GM12878 (cell line): ENCODE measurements around the gene KCNJ14. TPM values are rescaled to one million over a fixed set of nuclear protein-coding genes. Genes with fewer than 3 reads are reported as not detected.

Source experiments
- ATF2 ChIP-seq: IDR thresholded peaks from 2 replicates; pipeline ENCODE4 v1.6.1; 2012; ENCODE audit warnings: low read length, inconsistent platforms
- ATF7 ChIP-seq: fragments of 450-650 bp; IDR thresholded peaks from 2 replicates; pipeline ENCODE4 v1.6.1; 2016; ENCODE audit warnings: low read depth, mild to moderate bottlenecking
- BACH1 ChIP-seq: fragments of 450-650 bp; IDR thresholded peaks from 2 replicates; pipeline ENCODE4 v1.6.1; 2017; ENCODE audit warnings: mild to moderate bottlenecking, borderline replicate concordance
- BCL3 ChIP-seq: IDR thresholded peaks from 2 replicates; pipeline ENCODE4 v1.6.1; 2011; ENCODE audit warnings: borderline replicate concordance, low read depth, mild to moderate bottlenecking, moderate library complexity, low read length; ENCODE audit not compliant: insufficient read depth, poor library complexity, severe bottlenecking
- ETV6 ChIP-seq, 2 experiments: fragments of 450-650 bp in 1 of 2; IDR thresholded peaks in 1 of 2; conservative IDR thresholded peaks in 1 of 2; 2 replicates each; pipeline ENCODE4 v1.6.1; 2014; ENCODE audit warnings: antibody characterized with exemption in 1 of 2, borderline replicate concordance in 1 of 2, low read depth in 1 of 2, mild to moderate bottlenecking in 1 of 2, moderate library complexity in 1 of 2
- FOXK2 ChIP-seq: fragments of 450-650 bp; IDR thresholded peaks from 2 replicates; pipeline ENCODE4 v1.6.1; 2017; ENCODE audit warnings: mild to moderate bottlenecking, moderate library complexity
- IKZF1 ChIP-seq: fragments of 450-650 bp; conservative IDR thresholded peaks from 2 replicates; pipeline ENCODE4 v1.6.1; 2017; ENCODE audit warnings: antibody characterized with exemption, mild to moderate bottlenecking
- KAT2A ChIP-seq: conservative IDR thresholded peaks from 2 replicates; pipeline ENCODE4 v1.6.1; 2011; ENCODE audit warnings: low read depth, low read length; ENCODE audit not compliant: control insufficient read depth
- NFIC ChIP-seq: IDR thresholded peaks from 2 replicates; pipeline ENCODE4 v1.6.1; 2012; ENCODE audit warnings: low read depth, mild to moderate bottlenecking, inconsistent platforms, low read length, moderate library complexity
- NFXL1 ChIP-seq: fragments of 450-650 bp; IDR thresholded peaks from 2 replicates; pipeline ENCODE4 v1.6.1; 2017; ENCODE audit warnings: antibody characterized with exemption, mild to moderate bottlenecking, borderline replicate concordance
- RELA ChIP-seq: fragments of 450-650 bp; IDR thresholded peaks from 2 replicates; pipeline ENCODE4 v1.8.0; 2014; ENCODE audit warnings: borderline replicate concordance; ENCODE audit not compliant: partially characterized antibody
- SMC3 ChIP-seq: IDR thresholded peaks from 2 replicates; pipeline ENCODE4 v1.6.1; 2011; ENCODE audit warnings: low read length, improper control_type of control experiment, borderline replicate concordance
- SREBF2 ChIP-seq: IDR thresholded peaks from 2 replicates; pipeline ENCODE4 v1.6.1; 2012; ENCODE audit warnings: mild to moderate bottlenecking, low read length
- ZBTB40 ChIP-seq: fragments of 450-650 bp; IDR thresholded peaks from 2 replicates; pipeline ENCODE4 v1.6.1; 2016; ENCODE audit warnings: mild to moderate bottlenecking, moderate library complexity, borderline replicate concordance
- ZNF274 ChIP-seq: IDR thresholded peaks from one replicate; pipeline ENCODE4 v1.8.0; 2011; ENCODE audit not compliant: insufficient read length, insufficient read depth
- ZNF384 ChIP-seq: IDR thresholded peaks from 2 replicates; pipeline ENCODE4 v1.6.1; 2012; ENCODE audit warnings: low read depth, mild to moderate bottlenecking, low read length, improper control_type of control experiment, borderline replicate concordance
- polyA plus RNA-seq, 11 experiments: library from polyadenylated mRNA; depleted of rRNA in 4 of 11; unstranded in 6 of 11; stranded (reverse) in 5 of 11; fragments of >200 nt; fragmentation: Nextera tagmentation in 4 of 11; fragmentation: Illumina TruSeq in 1 of 11; extraction: Ambion mirVana in 4 of 11; extraction: Trizol in 1 of 11; gene quantifications; 1 replicate in 1 of 11; 2 replicates in 10 of 11; pipeline versions ENCODE4 v1.2.1 to v1.2.3, GENCODE V29; 2011 to 2016; ENCODE audit warnings: inconsistent platforms in 2 of 11, missing spikeins in 2 of 11, low read depth in 1 of 11
- total RNA-seq, 4 experiments: library from RNA; depleted of rRNA in 3 of 4; stranded (reverse); fragments of >200 nt in 3 of 4; fragmentation: Illumina TruSeq in 1 of 4; extraction: Trizol in 1 of 4; gene quantifications; 2 replicates each; pipeline versions ENCODE4 v1.2.1 to v1.2.3, GENCODE V29; 2013 to 2021
- TF ChIP-seq, protein P1 (sequence below): fragments of 450-650 bp; conservative IDR thresholded peaks from 2 replicates; pipeline ENCODE4 v1.6.1; 2017; ENCODE audit warnings: mild to moderate bottlenecking, moderate library complexity
- TF ChIP-seq, protein P2 (sequence below): IDR thresholded peaks from 2 replicates; pipeline ENCODE4 v1.6.1; 2011; ENCODE audit warnings: borderline replicate concordance, low read depth, mild to moderate bottlenecking, moderate library complexity, mixed read lengths, low read length; ENCODE audit not compliant: insufficient read depth; ENCODE audit errors: extremely low read length

KCNJ14 gene
- total and polyA plus RNA-seq, 10 of the 15 experiments (the other 5 are each of a cell fraction or from before 2014, with no cell fraction given), result 0.24 to 1.4 (median 0.42) TPM

DNA sequence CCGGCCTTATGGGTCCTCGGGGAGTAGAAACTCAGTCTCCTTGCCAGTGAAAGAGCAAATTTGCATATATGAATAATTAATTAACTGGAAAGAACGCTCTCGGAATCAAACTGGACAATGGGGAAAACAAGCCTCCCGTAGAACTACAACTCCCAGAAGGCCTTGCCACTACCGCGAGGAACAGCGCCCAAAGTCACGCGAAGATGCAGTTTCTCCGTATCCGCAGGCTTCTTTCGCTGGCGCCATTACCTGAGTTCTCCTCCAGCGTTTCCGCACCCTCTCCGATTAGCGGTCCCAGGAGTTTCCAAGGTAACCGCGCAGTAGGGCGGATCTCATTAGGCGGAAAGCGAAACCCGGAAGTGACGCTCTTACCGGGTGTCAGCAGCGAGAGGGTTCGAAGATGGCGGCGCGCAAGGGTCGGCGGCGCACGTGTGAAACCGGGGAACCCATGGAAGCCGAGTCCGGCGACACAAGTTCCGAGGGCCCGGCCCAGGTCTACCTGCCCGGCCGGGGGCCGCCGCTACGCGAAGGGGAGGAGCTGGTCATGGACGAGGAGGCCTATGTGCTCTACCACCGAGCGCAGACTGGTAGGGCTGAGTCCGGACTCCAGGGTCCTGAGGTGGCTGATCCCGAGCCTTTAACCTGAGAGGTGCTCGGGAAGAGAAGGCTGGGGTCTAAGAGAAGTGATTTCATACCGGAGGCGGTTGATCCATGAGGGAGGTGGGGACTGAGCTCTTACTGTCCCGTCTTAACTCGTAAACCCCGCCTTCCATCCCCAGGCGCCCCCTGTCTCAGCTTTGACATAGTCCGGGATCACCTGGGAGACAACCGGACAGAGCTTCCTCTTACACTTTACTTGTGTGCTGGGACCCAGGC lies 9.5 kb upstream of the KCNJ14 start, which contains the start of gene GRWD1 (continued):
- TF ChIP-seq SMC3 (no peak), BCL3 (no peak), BACH1 (no peak), FOXK2 (peak; percentile 48; the same call in 1 of the 2 replicates), NFIC (no peak; the same call in 1 of the 2 replicates), ATF2 (no peak), SREBF2 (no peak), RELA (peak; percentile 48), NFXL1 (no peak), KAT2A (no peak), ZNF384 (no peak), ATF7 (peak; percentile 53; the same call in 1 of the 2 replicates), ZNF274 (no peak), IKZF1 (peak; percentile 95), ETV6 (conservative IDR thresholded peaks at IDR 0.05 in 1 of 2, IDR thresholded peaks at IDR 0.05 in 1 of 2; ENCODE audit: borderline replicate concordance in 1 of 2, low read depth in 1 of 2) (peak in 1 of 2 experiments; percentile 93; a peak in 2 of 4 replicates), ZBTB40 (peak; percentile 92)
- TF ChIP-seq, protein P1, sequence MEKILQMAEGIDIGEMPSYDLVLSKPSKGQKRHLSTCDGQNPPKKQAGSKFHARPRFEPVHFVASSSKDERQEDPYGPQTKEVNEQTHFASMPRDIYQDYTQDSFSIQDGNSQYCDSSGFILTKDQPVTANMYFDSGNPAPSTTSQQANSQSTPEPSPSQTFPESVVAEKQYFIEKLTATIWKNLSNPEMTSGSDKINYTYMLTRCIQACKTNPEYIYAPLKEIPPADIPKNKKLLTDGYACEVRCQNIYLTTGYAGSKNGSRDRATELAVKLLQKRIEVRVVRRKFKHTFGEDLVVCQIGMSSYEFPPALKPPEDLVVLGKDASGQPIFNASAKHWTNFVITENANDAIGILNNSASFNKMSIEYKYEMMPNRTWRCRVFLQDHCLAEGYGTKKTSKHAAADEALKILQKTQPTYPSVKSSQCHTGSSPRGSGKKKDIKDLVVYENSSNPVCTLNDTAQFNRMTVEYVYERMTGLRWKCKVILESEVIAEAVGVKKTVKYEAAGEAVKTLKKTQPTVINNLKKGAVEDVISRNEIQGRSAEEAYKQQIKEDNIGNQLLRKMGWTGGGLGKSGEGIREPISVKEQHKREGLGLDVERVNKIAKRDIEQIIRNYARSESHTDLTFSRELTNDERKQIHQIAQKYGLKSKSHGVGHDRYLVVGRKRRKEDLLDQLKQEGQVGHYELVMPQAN, result peak; percentile 99
- TF ChIP-seq, protein P2, sequence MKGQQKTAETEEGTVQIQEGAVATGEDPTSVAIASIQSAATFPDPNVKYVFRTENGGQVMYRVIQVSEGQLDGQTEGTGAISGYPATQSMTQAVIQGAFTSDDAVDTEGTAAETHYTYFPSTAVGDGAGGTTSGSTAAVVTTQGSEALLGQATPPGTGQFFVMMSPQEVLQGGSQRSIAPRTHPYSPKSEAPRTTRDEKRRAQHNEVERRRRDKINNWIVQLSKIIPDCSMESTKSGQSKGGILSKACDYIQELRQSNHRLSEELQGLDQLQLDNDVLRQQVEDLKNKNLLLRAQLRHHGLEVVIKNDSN, result no peak
